ENCODE results near the gene LRRFIP2. TPM values are rescaled to one million over a fixed set of nuclear protein-coding genes. Genes with fewer than 3 reads are reported as not detected.

Gene LRRFIP2
- total RNA-seq, 4 donors from 2014 or later: 56.5 to 148 (median 62.4) TPM

GRCh38 chr3:37112987-37113386 is 61.4 kb downstream of the LRRFIP2 start:
- H3K4me1 ChIP-seq: peaks cover 0 to 8% of the 10 kb centered on the region in 2 donors
- intact Hi-C loops (cut with DNase I; ENCODE audit: low total_unique reads): no loop called here
- no peaks in the 10 kb centered on the region for H3K36me3 ChIP-seq
- no peaks in the 10 kb centered on the region for H3K9me3 ChIP-seq
- H3K27me3 ChIP-seq: no peaks in the 10 kb centered on the region
- DNase-seq: no peak
- H3K27ac ChIP-seq: peak overlapping the region in 1 of 2 donors; percentile 85
- no peak overlapping the region for H3K4me3 ChIP-seq
- TF ChIP-seq POLR2A (IDR thresholded peaks at IDR 0.05) (no peak), CTCF (IDR thresholded peaks at IDR 0.05) (no peak)

- H3K9me3 ChIP-seq: no peaks in the 10 kb centered on the region
- H3K27me3 ChIP-seq: no peaks in the 10 kb centered on the region
- H3K4me1 ChIP-seq: peaks cover 0 to 8% of the 10 kb centered on the region in 2 donors
- no peaks in the 10 kb centered on the region for H3K36me3 ChIP-seq
- H3K4me3 ChIP-seq: no peak overlapping the region
- TF ChIP-seq CTCF (IDR thresholded peaks at IDR 0.05): no peak
- no peak for TF ChIP-seq POLR2A (IDR thresholded peaks at IDR 0.05)
- H3K27ac ChIP-seq: peak overlapping the region in 1 of 2 donors; percentile 71
- DNase-seq: no peak
- intact Hi-C loops (cut with DNase I; ENCODE audit: low total_unique reads): no loop called here
Measured at GRCh38 chr3:37111199-37111598, 63.2 kb downstream of the LRRFIP2 start.

- Histone ChIP-seq H3K4me3 (no peak overlapping the region), H3K4me1 (peaks cover 4 to 5% of the 10 kb centered on the region in 2 donors), H3K27me3 (no peaks in the 10 kb centered on the region), H3K9me3 (no peaks in the 10 kb centered on the region), H3K27ac (no peak overlapping the region), H3K36me3 (no peaks in the 10 kb centered on the region)
- DNase-seq: no peak
- TF ChIP-seq CTCF (IDR thresholded peaks at IDR 0.05): no peak
- TF ChIP-seq POLR2A (IDR thresholded peaks at IDR 0.05): no peak
- intact Hi-C loops (cut with DNase I; ENCODE audit: low total_unique reads): no loop called here
Measured at GRCh38 chr3:37107846-37108245, 66.5 kb downstream of the LRRFIP2 start.

DNA sequence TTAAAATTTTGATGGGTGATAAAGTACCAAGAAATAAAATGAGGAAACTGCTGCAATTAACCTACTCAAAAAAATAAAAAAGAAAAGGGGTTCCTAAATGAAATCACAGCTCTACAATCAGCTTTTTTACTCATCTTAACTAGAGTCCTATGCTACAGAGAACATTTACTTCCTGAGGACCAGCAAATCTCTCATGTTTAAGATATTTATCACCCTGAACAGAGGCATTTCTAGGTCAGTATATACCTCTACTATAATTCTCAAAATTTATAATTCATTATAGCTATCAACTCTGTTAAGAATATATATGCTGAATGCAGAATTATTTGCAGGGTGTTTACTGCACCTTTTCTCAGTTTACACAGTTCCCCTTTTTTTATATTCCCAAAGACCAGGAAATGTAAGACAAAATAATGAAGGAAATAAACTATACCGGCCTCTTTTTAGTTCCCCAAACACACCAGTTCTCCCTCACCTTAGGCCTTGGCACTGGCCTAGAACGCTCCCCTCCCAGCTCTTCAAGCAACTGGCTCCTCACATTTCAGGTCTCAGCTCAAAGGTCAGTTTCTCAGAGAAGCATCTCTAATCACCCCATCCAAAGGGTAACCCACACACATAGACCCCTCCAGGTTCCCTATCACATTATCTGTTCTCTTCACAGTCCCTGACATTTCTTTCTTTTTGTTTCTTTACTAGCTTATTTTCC is 71.1 kb downstream of the LRRFIP2 start:
- H3K27ac ChIP-seq: peak overlapping the region in 1 of 2 donors; percentile 60
- TF ChIP-seq POLR2A (IDR thresholded peaks at IDR 0.05) (no peak), CTCF (IDR thresholded peaks at IDR 0.05) (no peak)
- no peak for DNase-seq
- H3K27me3 ChIP-seq: no peaks in the 10 kb centered on the region
- H3K4me3 ChIP-seq: no peak overlapping the region
- H3K36me3 ChIP-seq: no peaks in the 10 kb centered on the region
- intact Hi-C loops (cut with DNase I; ENCODE audit: low total_unique reads): no loop called here
- no peaks in the 10 kb centered on the region for H3K9me3 ChIP-seq
- H3K4me1 ChIP-seq: peaks cover 4 to 5% of the 10 kb centered on the region in 2 donors

- Histone ChIP-seq H3K4me1 (peaks cover 4 to 5% of the 10 kb centered on the region in 2 donors), H3K9me3 (no peaks in the 10 kb centered on the region), H3K27ac (no peak overlapping the region), H3K27me3 (no peaks in the 10 kb centered on the region), H3K36me3 (no peaks in the 10 kb centered on the region), H3K4me3 (no peak overlapping the region)
- no peak for TF ChIP-seq CTCF (IDR thresholded peaks at IDR 0.05)
- no peak for TF ChIP-seq POLR2A (IDR thresholded peaks at IDR 0.05)
- intact Hi-C loops (cut with DNase I; ENCODE audit: low total_unique reads): no loop called here
- no peak for DNase-seq
Measured at GRCh38 chr3:37100411-37100810, 74.0 kb downstream of the LRRFIP2 start.
